Ascending aorta (tissue), 2 donors: ENCODE data around the gene FAM221B. TPM values are rescaled to one million over a fixed set of nuclear protein-coding genes. Genes with fewer than 3 reads are reported as not detected.

Experiments
- DNase-seq, 2 donors: peaks; one replicate each; pipeline ENCODE4 v3.0.0-alpha.2; 2019; ENCODE audit warnings: low spot score in 2 of 2
- H3K27ac ChIP-seq, 2 donors: fragments of 200-600 bp; sonication (generic); one replicate each; pipeline ENCODE4 v1.5.1; 2016 to 2017; ENCODE audit warnings: mild to moderate bottlenecking in 1 of 2
- H3K27me3 ChIP-seq: fragments of 200-600 bp; sonication (generic); one replicate; pipeline ENCODE4 v1.5.1; 2017
- H3K36me3 ChIP-seq, 2 donors: fragments of 200-600 bp; sonication (generic); one replicate each; pipeline ENCODE4 v1.5.1; 2016
- H3K4me1 ChIP-seq, 2 donors: fragments of 200-600 bp; sonication (generic); one replicate each; pipeline ENCODE4 v1.5.1; 2016 to 2017; ENCODE audit warnings: mild to moderate bottlenecking in 1 of 2
- H3K4me3 ChIP-seq, 2 donors: fragments of 200-600 bp; sonication (generic); one replicate each; pipeline ENCODE4 v1.5.1; 2016 to 2017; ENCODE audit warnings: mild to moderate bottlenecking in 1 of 2
- H3K9me3 ChIP-seq, 2 donors: fragments of 200-600 bp; sonication (generic); one replicate each; pipeline ENCODE4 v1.5.1; 2016
- intact Hi-C: fragments of 100-400 bp; cut with DNase I; formaldehyde crosslinking; loops from one replicate; pipeline ENCODE4 v1.15.1; 2023
- total RNA-seq: library from RNA; depleted of rRNA; stranded (reverse); fragments of >200 nt; gene quantifications from one replicate; pipeline ENCODE4 v1.1.0, GENCODE V29; 2016
- TF ChIP-seq, protein P1 (sequence below), 3 experiments: fragments of 200-600 bp in 2 of 3; fragments of 450-650 bp in 1 of 3; sonication (generic) in 2 of 3; IDR thresholded peaks; one replicate each; pipeline ENCODE4 v1.5.1; 2016 to 2019; ENCODE audit warnings: antibody characterized with exemption in 3 of 3, mild to moderate bottlenecking in 1 of 3, moderate library complexity in 1 of 3

FAM221B gene
- total RNA-seq, 1 donor from 2014 or later, result not detected

GRCh38 chr9:35845824-35846771 is 17.6 kb upstream of the FAM221B start:
- H3K4me3 ChIP-seq, result no peak overlapping the region
- DNase-seq, result no peak
- peaks cover 14 to 21% of the 10 kb centered on the region in 2 donors for H3K36me3 ChIP-seq
- intact Hi-C loops, result loop anchor here (2.0 kb wide), 2 partner anchors 17 to 31 kb away; partner anchors contain the start of genes FAM221B, HINT2 and TMEM8B
- H3K27ac ChIP-seq, result peak overlapping the region; percentile 1 to 44
- H3K9me3 ChIP-seq, result no peaks in the 10 kb centered on the region
- peaks cover 0 to 26% of the 10 kb centered on the region in 2 donors for H3K4me1 ChIP-seq
- H3K27me3 ChIP-seq, result no peaks in the 10 kb centered on the region
- TF ChIP-seq, protein P1, sequence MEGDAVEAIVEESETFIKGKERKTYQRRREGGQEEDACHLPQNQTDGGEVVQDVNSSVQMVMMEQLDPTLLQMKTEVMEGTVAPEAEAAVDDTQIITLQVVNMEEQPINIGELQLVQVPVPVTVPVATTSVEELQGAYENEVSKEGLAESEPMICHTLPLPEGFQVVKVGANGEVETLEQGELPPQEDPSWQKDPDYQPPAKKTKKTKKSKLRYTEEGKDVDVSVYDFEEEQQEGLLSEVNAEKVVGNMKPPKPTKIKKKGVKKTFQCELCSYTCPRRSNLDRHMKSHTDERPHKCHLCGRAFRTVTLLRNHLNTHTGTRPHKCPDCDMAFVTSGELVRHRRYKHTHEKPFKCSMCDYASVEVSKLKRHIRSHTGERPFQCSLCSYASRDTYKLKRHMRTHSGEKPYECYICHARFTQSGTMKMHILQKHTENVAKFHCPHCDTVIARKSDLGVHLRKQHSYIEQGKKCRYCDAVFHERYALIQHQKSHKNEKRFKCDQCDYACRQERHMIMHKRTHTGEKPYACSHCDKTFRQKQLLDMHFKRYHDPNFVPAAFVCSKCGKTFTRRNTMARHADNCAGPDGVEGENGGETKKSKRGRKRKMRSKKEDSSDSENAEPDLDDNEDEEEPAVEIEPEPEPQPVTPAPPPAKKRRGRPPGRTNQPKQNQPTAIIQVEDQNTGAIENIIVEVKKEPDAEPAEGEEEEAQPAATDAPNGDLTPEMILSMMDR (IDR thresholded peaks at IDR 0.05), result no peak

- no peaks in the 10 kb centered on the region for H3K27me3 ChIP-seq
- peaks cover 0 to 26% of the 10 kb centered on the region in 2 donors for H3K4me1 ChIP-seq
- TF ChIP-seq, protein P1 (IDR thresholded peaks at IDR 0.05), result no peak
- H3K27ac ChIP-seq, result peak overlapping the region; percentile 8 to 44
- no peak overlapping the region for H3K4me3 ChIP-seq
- H3K9me3 ChIP-seq, result no peaks in the 10 kb centered on the region
- peak in 1 of 2 donors; percentile 72 for DNase-seq
- intact Hi-C loops, result loop anchor here (2.0 kb wide), 2 partner anchors 16 to 30 kb away; partner anchors contain the start of genes FAM221B, HINT2 and TMEM8B
- peaks cover 14 to 18% of the 10 kb centered on the region in 2 donors for H3K36me3 ChIP-seq
These were observed 16.2 kb upstream of the FAM221B start for GRCh38 chr9:35844628-35845270.

DNA sequence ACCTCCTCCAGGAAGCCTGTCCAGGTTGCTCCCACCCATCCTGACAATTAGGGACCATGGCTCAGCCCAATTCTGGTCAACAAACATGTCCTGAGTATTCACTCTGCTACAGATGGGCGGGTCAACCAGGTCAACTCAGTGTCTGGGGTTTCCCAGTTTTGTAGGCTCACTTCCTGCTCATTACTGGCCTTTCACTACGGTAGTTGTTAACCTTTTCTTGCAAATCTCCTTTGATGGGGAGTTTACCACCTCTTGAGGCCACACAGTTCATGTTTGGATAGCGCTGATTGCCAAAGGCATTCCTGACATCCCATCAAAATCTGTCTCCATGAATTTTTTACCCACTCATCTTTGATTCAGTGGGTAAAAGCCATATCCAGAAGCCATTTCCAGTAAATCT is 14.3 kb upstream of the FAM221B start:
- Histone ChIP-seq H3K4me3 (no peak overlapping the region), H3K36me3 (peaks cover 14% of the 10 kb centered on the region in 2 donors), H3K4me1 (peaks cover 0 to 23% of the 10 kb centered on the region in 2 donors), H3K9me3 (no peaks in the 10 kb centered on the region), H3K27me3 (no peaks in the 10 kb centered on the region), H3K27ac (no peak overlapping the region)
- TF ChIP-seq, protein P1 (IDR thresholded peaks at IDR 0.05), result no peak
- no peak for DNase-seq
- intact Hi-C loops, result no loop called here

GRCh38 chr9:35842020-35842745 is 13.7 kb upstream of the FAM221B start:
- H3K9me3 ChIP-seq, result no peaks in the 10 kb centered on the region
- TF ChIP-seq, protein P1 (IDR thresholded peaks at IDR 0.05), result no peak
- peaks cover 0 to 17% of the 10 kb centered on the region in 2 donors for H3K4me1 ChIP-seq
- intact Hi-C loops, result no loop called here
- H3K27ac ChIP-seq, result no peak overlapping the region
- DNase-seq, result no peak
- H3K27me3 ChIP-seq, result no peaks in the 10 kb centered on the region
- H3K4me3 ChIP-seq, result no peak overlapping the region
- H3K36me3 ChIP-seq, result peaks cover 11 to 14% of the 10 kb centered on the region in 2 donors

- no peak overlapping the region for H3K27ac ChIP-seq
- no peak overlapping the region for H3K4me3 ChIP-seq
- no peaks in the 10 kb centered on the region for H3K9me3 ChIP-seq
- H3K4me1 ChIP-seq, result peaks cover 0 to 17% of the 10 kb centered on the region in 2 donors
- peaks cover 4 to 9% of the 10 kb centered on the region in 2 donors for H3K36me3 ChIP-seq
- no peaks in the 10 kb centered on the region for H3K27me3 ChIP-seq
- intact Hi-C loops, result no loop called here
- TF ChIP-seq, protein P1 (IDR thresholded peaks at IDR 0.05), result no peak
- no peak for DNase-seq
These were observed 13.0 kb upstream of the FAM221B start for GRCh38 chr9:35841645-35841900.
